A549 (cell line): Measurements from ENCODE around the gene GPR137B. TPM values are rescaled to one million over a fixed set of nuclear protein-coding genes. Genes with fewer than 3 reads are reported as not detected.

Experiments used
- ATAC-seq, 2 experiments: fragments of 200-7000 bp in 1 of 2; fragments of >200 bp in 1 of 2; cut with Nextera tagmentation in 1 of 2; cut with Tn5 transposase in 1 of 2; 3 replicates each; pipeline versions ENCODE4 v1.8.0 to v1.9.1; 2018 to 2020; ENCODE audit warnings: mild to moderate bottlenecking in 1 of 2, moderate library complexity in 1 of 2
- CTCF ChIA-PET: fragments of 300-600 bp; sonication (Branson Sonifier 250); formaldehyde crosslinking; extraction: SDS; loops from one replicate; lab custom pipeline; 2021; ENCODE audit warnings: antibody characterized with exemption, inconsistent platforms; lab: Yijun Ruan, JAX
- POLR2A ChIA-PET: fragments of 350-600 bp; formaldehyde crosslinking; extraction: SDS; loops from one replicate; lab custom pipeline; 2021; ENCODE audit warnings: antibody characterized with exemption, inconsistent platforms; lab: Yijun Ruan, JAX
- DNase-seq, 2 experiments: peaks; one replicate each; pipeline versions ENCODE4 v3.0.0 to v3.0.0-alpha.2; 2011 to 2016; ENCODE audit warnings: low read depth in 1 of 2, low spot score in 1 of 2
- FAIRE-seq: peaks from 2 replicates; lab custom pipeline; 2011; peaks lifted over from hg19 to GRCh38; lab: Jason Lieb, UNC
- H3K27ac ChIP-seq, 2 experiments: fragments of >200 bp; sonication (Bioruptor Twin); formaldehyde crosslinking; 3 replicates each; pipeline ENCODE4 v1.5.1; 2016 to 2017
- H3K4me1 ChIP-seq: fragments of >200 bp; sonication (Bioruptor Twin); formaldehyde crosslinking; 3 replicates; pipeline ENCODE4 v1.6.1; 2016
- H3K4me2 ChIP-seq: fragments of >200 bp; sonication (Bioruptor Twin); formaldehyde crosslinking; 3 replicates; pipeline ENCODE4 v1.6.1; 2016
- H3K4me3 ChIP-seq: fragments of >200 bp; sonication (Bioruptor Twin); formaldehyde crosslinking; 3 replicates; pipeline ENCODE4 v1.5.1; 2016
- H3K9me3 ChIP-seq: fragments of >200 bp; sonication (Bioruptor Twin); formaldehyde crosslinking; 3 replicates; pipeline ENCODE4 v1.6.1; 2016
- EHMT2 ChIP-seq: fragments of 200-600 bp; sonication (generic); IDR thresholded peaks from 2 replicates; pipeline ENCODE4 v1.6.1; 2016; ENCODE audit warnings: antibody characterized with exemption, low read depth, mild to moderate bottlenecking, moderate library complexity
- ELK1 ChIP-seq: fragments of 150-350 bp; IDR thresholded peaks from 2 replicates; pipeline ENCODE4 v1.6.1; 2014; ENCODE audit warnings: low read depth, mild to moderate bottlenecking, low read length
- FOXS1 ChIP-seq: fragments of 250-450 bp; sonication (Bioruptor Pico); IDR thresholded peaks from 2 replicates; pipeline ENCODE4 v1.5.0; 2020; ENCODE audit warnings: mild to moderate bottlenecking, moderate library complexity
- GATA3 ChIP-seq: IDR thresholded peaks from 2 replicates; pipeline ENCODE4 v1.6.1; 2012; ENCODE audit warnings: borderline replicate concordance
- HEYL ChIP-seq: fragments of 250-450 bp; sonication (Bioruptor Pico); IDR thresholded peaks from 2 replicates; pipeline ENCODE4 v1.8.0; 2021; ENCODE audit warnings: mild to moderate bottlenecking, moderate library complexity
- HOXB13 ChIP-seq: fragments of 250-450 bp; sonication (Bioruptor Pico); IDR thresholded peaks from 2 replicates; pipeline ENCODE4 v1.5.0; 2020; ENCODE audit warnings: low read depth, mild to moderate bottlenecking, moderate library complexity
- MAFK ChIP-seq: fragments of 450-650 bp; IDR thresholded peaks from 2 replicates; pipeline ENCODE4 v1.6.1; 2014; ENCODE audit not compliant: partially characterized antibody
- POLR2A ChIP-seq: IDR thresholded peaks from 2 replicates; pipeline ENCODE4 v1.6.1; 2012; ENCODE audit warnings: mild to moderate bottlenecking, low read length
- RAD21 ChIP-seq, 2 experiments: fragments of >200 bp in 1 of 2; sonication (Bioruptor Twin) in 1 of 2; formaldehyde crosslinking in 1 of 2; IDR thresholded peaks in 1 of 2; conservative IDR thresholded peaks in 1 of 2; 2 replicates in 1 of 2; 3 replicates in 1 of 2; pipeline ENCODE4 v1.6.1; 2012 to 2018; ENCODE audit warnings: inconsistent platforms in 1 of 2
- RARB ChIP-seq: fragments of 250-450 bp; sonication (Bioruptor Pico); IDR thresholded peaks from 2 replicates; pipeline ENCODE4 v1.8.0; 2021; ENCODE audit warnings: mild to moderate bottlenecking, moderate library complexity
- USF2 ChIP-seq: fragments of 450-650 bp; IDR thresholded peaks from 2 replicates; pipeline ENCODE4 v1.6.1; 2014; ENCODE audit warnings: antibody characterized with exemption
- ZFP36 ChIP-seq: fragments of 450-650 bp; IDR thresholded peaks from 2 replicates; pipeline ENCODE4 v1.6.1; 2014; ENCODE audit warnings: borderline replicate concordance; ENCODE audit not compliant: partially characterized antibody
- WGBS: methylation state at CpG from one replicate; pipeline ENCODE4 v1.1.6; 2017; ENCODE audit errors: missing lambda C conversion rate; 5-methylcytosine and 5-hydroxymethylcytosine counted together
- polyA plus RNA-seq, 4 experiments: library from polyadenylated mRNA; depleted of rRNA in 3 of 4; stranded (reverse); fragments of >200 nt; fragmentation: RNase III in 1 of 4; extraction: RNeasy Plus Mini Kit Qiagen cat#74134 plus additional on column Dnase treatment in 1 of 4; gene quantifications; 2 replicates in 3 of 4; 3 replicates in 1 of 4; pipeline ENCODE4 v1.2.3, GENCODE V29; 2011 to 2017
- TF ChIP-seq, protein P1 (sequence below): fragments of >200 bp; sonication (Bioruptor Twin); formaldehyde crosslinking; IDR thresholded peaks from 2 replicates; pipeline ENCODE4 v1.6.1; 2016
- TF ChIP-seq, protein P2 (sequence below): fragments of >200 bp; sonication (Bioruptor Twin); formaldehyde crosslinking; IDR thresholded peaks from 3 replicates; pipeline ENCODE4 v1.6.1; 2016

The GPR137B gene
- polyA plus RNA-seq, 2 of the 4 experiments (the other 2 are of a cell fraction), result 5.8 to 9.2 TPM

DNA sequence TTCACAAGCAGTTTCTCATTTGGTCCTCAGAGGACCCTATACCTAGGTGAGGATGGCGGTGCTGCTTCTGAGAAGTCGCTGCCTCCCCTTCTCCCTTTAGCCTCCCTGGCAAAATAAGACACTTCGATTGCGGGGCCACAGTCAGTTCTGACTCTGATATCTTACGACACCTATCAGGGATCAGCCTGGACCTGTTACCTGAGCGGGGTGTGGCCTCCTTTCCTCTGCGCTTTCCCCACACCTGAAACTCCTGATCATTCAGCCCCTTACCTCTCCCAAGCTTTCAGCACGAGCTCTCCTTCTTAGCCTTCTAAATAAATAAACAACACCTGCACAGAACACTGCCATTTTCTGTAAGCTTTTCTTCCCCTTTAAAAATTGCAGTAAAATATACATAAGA, 24.6 kb upstream of the GPR137B start:
- no peak for ATAC-seq
- no peak for FAIRE-seq
- Histone ChIP-seq H3K4me1 (no peaks in the 10 kb centered on the region), H3K9me3 (no peaks in the 10 kb centered on the region), H3K4me2 (no peak overlapping the region), H3K4me3 (no peak overlapping the region), H3K27ac (no peak overlapping the region)
- ChIA-PET POLR2A (interaction anchor here (0.7 kb wide), 1 partner anchor 370 kb away, joined by 3 read pairs; no protein-coding TSS in a partner anchor), CTCF (interaction anchor here (0.7 to 1.6 kb wide), 3 partner anchors 9 to 371 kb away, joined by 3 to 4 read pairs (median 3); no protein-coding TSS in a partner anchor)
- no peak for TF ChIP-seq FOXS1 (CRISPR knock-in tag)
- no peak for TF ChIP-seq ZFP36
- DNase-seq, result no peak
- 73% methylated on average over 8 of the region's 8 CpGs for WGBS

DNA sequence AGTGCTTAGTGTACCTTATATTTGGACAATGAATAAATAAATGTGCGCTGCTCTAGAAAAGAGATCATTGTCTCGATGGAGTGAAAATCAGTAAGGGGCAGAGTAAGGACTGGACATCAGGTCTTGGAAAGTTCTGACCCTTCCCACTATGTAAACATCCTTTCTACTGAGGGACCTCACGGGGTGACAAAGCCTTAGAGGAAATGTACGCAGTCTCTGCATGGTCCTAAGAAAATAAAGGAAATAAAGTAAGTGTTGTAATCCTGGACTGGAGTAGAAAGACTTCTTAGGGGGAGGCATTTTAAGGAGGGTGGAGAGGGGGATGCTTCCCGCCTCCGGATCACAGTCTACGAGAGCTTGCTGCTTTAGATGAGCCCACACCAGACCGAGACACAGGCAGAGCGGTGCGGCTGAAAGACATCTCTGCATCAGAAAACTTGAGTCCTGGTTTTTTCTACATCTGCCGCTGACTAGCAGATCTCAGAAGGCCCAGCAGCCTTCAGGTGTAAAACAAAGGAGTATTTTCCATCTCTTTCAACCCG, 22.3 kb upstream of the GPR137B start:
- no peak for FAIRE-seq
- no peaks in the 10 kb centered on the region for H3K9me3 ChIP-seq
- no peak overlapping the region for H3K27ac ChIP-seq
- CTCF ChIA-PET, result no interaction called here
- 76% methylated on average over 12 of the region's 12 CpGs for WGBS
- POLR2A ChIA-PET, result no interaction called here
- H3K4me2 ChIP-seq, result no peak overlapping the region
- no peaks in the 10 kb centered on the region for H3K4me1 ChIP-seq
- TF ChIP-seq, protein P1, sequence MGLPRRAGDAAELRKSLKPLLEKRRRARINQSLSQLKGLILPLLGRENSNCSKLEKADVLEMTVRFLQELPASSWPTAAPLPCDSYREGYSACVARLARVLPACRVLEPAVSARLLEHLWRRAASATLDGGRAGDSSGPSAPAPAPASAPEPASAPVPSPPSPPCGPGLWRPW, result no peak
- no peak for TF ChIP-seq ZFP36
- TF ChIP-seq, protein P2, sequence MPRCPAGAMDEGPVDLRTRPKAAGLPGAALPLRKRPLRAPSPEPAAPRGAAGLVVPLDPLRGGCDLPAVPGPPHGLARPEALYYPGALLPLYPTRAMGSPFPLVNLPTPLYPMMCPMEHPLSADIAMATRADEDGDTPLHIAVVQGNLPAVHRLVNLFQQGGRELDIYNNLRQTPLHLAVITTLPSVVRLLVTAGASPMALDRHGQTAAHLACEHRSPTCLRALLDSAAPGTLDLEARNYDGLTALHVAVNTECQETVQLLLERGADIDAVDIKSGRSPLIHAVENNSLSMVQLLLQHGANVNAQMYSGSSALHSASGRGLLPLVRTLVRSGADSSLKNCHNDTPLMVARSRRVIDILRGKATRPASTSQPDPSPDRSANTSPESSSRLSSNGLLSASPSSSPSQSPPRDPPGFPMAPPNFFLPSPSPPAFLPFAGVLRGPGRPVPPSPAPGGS, result no peak
- no peak overlapping the region for H3K4me3 ChIP-seq
- DNase-seq, result no peak
- no peak for ATAC-seq

- WGBS, result 64% methylated on average over 10 of the region's 10 CpGs
- no peaks in the 10 kb centered on the region for H3K9me3 ChIP-seq
- no peak overlapping the region for H3K4me2 ChIP-seq
- TF ChIP-seq RAD21 (conservative IDR thresholded peaks at IDR 0.05 in 1 of 2, IDR thresholded peaks at IDR 0.05 in 1 of 2) (no peak), ELK1 (no peak), MAFK (no peak), EHMT2 (no peak), HOXB13 (CRISPR knock-in tag) (no peak), HEYL (CRISPR knock-in tag) (no peak)
- POLR2A ChIA-PET, result no interaction called here
- no peak for DNase-seq
- FAIRE-seq, result no peak
- H3K4me1 ChIP-seq, result no peaks in the 10 kb centered on the region
- CTCF ChIA-PET, result no interaction called here
- no peak for ATAC-seq
- no peak overlapping the region for H3K4me3 ChIP-seq
- no peak overlapping the region for H3K27ac ChIP-seq
Observed at GRCh38 chr1:236120721-236121153, 21.6 kb upstream of the GPR137B start.

DNA sequence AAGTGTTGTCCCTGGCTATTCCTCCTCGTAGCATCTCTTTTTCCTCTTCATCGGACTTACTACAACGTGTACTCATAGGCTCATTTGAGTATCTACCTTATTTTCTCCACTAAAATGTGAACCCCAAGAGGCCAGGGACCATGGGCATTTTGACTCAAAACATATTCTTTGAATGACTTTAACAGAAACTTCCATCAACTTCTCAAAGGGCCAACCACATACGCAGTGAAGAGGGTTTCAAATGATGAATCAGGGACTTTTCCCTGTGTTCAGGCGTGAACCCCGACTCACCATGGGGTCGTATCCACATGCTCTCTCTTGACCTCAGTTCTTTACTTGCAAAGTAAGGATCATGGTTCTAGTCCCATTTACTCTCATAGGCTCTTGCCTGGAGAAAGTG, 20.2 kb upstream of the GPR137B start:
- TF ChIP-seq POLR2A, result no peak
- no peak for TF ChIP-seq USF2
- TF ChIP-seq GATA3, result no peak
- TF ChIP-seq RARB (CRISPR knock-in tag), result no peak
- Histone ChIP-seq H3K4me1 (no peaks in the 10 kb centered on the region), H3K4me3 (no peak overlapping the region), H3K9me3 (no peaks in the 10 kb centered on the region), H3K27ac (no peak overlapping the region), H3K4me2 (no peak overlapping the region)
- FAIRE-seq (no peak), DNase-seq (no peak), ATAC-seq (no peak)
- ChIA-PET CTCF (no interaction called here), POLR2A (no interaction called here)
- WGBS, result 74% methylated on average over 7 of the region's 7 CpGs
